Measurements from ENCODE around the gene AHI1. TPM values are rescaled to one million over a fixed set of nuclear protein-coding genes. Genes with fewer than 3 reads are reported as not detected.
"Not testable (repeated sequence)": the region's sequence is repeated elsewhere in the genome, so short reads cannot be mapped to it uniquely, and the experiment has no call there.

AHI1 gene
- total RNA-seq, 1 donor from 2014 or later = 30.7 TPM

- no peak for DNase-seq (ENCODE audit: low spot score)
Measured at GRCh38 chr6:135397172-135397952, 100.2 kb downstream of the AHI1 start.

- no peak for DNase-seq (ENCODE audit: low spot score)
Measured at GRCh38 chr6:135395136-135395535, 102.4 kb downstream of the AHI1 start.

DNA sequence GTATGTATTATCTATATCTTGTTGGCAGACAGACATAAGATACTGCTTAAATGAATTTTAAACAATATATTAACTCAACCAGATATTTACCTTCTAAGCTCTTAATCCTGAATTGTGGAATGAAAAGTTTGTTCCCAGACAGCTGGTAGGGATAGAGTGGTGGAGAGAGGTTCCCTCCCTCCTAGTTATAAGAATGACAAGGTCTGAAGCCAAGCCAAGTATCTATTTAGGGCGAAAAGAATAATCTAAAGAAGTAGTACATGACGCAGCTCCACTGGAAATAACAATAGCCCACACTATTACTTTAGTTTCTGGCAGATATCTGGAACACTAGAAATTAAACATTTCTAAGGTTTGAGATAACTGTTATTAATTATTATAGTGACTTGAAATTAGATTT lies 104.3 kb downstream of the AHI1 start:
- no peak for DNase-seq (ENCODE audit: low spot score)

GRCh38 chr6:135390458-135390857 lies 107.1 kb downstream of the AHI1 start:
- no peak for DNase-seq (ENCODE audit: low spot score)

GRCh38 chr6:135385299-135385698 lies 112.2 kb downstream of the AHI1 start:
- no peak for DNase-seq (ENCODE audit: low spot score)

- DNase-seq (ENCODE audit: low spot score) = no peak
Measured at GRCh38 chr6:135383766-135384165, 113.8 kb downstream of the AHI1 start.

DNA sequence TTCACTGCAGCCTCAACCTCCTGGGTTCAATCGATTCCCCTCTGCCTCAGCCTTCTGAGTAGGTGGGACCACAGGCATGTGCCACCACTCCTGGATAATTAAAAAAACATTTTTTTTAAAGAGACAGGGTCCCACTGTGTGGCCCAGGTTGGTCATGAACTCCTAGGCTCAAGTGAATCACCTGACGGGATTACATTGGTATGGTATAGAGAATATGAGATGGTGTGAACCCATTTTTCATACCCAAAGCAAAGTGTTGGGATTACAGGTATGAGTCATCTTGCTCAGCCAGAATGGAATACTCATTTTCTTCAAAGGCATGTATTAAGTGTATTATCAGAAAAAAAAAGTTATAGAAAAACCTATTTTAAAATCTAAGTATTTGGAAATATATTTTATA lies 114.2 kb downstream of the AHI1 start:
- no peak for DNase-seq (ENCODE audit: low spot score)

- no peak for DNase-seq (ENCODE audit: low spot score)
Measured at GRCh38 chr6:135382182-135382628, 115.3 kb downstream of the AHI1 start.

GRCh38 chr6:135380793-135381192 lies 116.7 kb downstream of the AHI1 start:
- DNase-seq (ENCODE audit: low spot score) = no peak

DNA sequence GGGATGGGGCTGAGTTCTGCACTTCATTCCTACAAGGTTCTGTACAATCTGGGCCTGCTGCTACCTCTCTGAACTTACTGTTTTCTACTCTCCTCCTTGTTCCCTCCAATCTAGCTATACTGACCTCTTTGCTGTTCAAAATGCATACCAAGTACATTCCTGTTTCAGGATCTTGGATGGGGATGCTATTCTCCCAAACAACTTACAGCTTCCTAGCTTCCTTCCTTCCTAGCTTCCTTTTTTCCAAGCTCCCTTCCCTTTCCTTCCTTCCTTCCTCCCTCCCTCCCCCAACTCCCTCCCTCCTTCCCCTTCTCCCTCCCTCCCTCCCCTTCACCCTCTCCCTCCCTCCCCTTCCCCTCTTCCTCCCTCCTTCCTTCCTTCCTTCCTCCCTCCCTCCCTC lies 117.9 kb downstream of the AHI1 start:
- DNase-seq (ENCODE audit: low spot score) = no peak

GRCh38 chr6:135372758-135373157 lies 124.8 kb downstream of the AHI1 start:
- no peak for DNase-seq (ENCODE audit: low spot score)

GRCh38 chr6:135363622-135364021 lies 133.9 kb downstream of the AHI1 start:
- not testable (repeated sequence) for DNase-seq (ENCODE audit: low spot score)

DNA sequence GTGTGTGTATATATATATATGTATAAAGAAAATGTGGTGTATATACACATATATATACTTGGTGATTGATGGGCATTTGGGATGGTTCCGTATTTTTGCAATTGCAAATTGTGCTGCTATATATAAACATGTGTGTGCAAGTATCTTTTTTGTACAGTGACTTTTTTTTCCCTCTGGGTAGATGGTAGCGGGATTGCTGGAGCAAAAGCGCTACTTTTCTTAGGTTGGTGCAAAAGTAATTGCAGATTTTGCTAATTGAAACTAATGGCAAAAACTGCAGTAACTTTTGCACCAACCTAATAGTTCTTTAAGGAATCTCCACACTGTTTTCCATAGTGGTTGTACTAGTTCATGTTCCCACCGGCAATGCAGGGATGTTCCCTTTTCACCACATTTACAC lies 135.4 kb downstream of the AHI1 start:
- DNase-seq (ENCODE audit: low spot score) = no peak

DNA sequence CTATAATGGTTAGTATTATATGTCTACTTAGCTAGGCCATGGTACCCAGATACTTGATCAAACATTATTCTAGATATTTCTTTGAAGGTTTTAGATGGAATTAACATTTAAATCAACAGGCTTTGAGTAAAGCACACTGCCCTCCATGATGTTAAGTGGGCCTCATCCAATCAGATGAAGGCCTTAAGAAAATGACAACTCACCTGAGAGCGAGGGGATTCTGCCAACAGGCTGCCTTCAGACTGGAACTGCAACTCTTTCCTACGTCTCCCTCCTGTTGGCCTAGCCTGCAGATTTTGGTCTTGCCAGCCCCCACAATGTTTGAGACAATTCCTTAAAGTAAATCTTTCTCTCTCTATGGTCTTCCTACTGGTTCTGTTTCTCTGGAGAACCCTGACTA lies 137.3 kb downstream of the AHI1 start:
- no peak for DNase-seq (ENCODE audit: low spot score)

- no peak for DNase-seq (ENCODE audit: low spot score)
Measured at GRCh38 chr6:135358985-135359384, 138.6 kb downstream of the AHI1 start.

DNA sequence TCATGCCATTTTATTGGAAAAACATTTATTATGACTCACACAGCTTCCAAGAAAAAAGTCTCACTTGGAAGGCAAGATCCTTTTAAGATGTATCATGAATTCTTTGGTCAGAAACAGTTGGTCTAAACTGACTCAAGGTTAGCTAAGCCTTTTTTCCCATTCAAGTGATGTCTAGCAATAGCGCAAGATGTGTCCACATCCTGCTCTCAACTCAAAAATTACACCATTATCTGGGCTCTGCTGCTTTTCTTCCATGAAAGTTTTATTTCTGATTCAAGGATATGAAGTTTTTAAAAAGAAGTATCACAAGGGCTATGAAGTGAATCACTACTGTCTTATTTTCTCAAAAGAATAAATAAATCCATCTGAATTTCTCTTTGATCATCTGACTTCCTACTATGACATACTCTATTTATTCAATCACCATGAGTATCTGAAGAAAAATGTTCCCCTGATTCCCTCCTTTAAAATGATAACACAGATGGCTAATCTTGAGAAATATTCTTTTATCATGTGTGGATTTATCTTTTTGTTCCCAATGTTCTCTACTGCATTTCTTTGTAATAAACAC lies 139.2 kb downstream of the AHI1 start:
- DNase-seq (ENCODE audit: low spot score) = no peak

- DNase-seq (ENCODE audit: low spot score) = no peak
Measured at GRCh38 chr6:135354407-135354806, 143.1 kb downstream of the AHI1 start.

- DNase-seq (ENCODE audit: low spot score) = no peak
Measured at GRCh38 chr6:135353113-135353512, 144.4 kb downstream of the AHI1 start.

GRCh38 chr6:135351635-135352034 lies 145.9 kb downstream of the AHI1 start:
- DNase-seq (ENCODE audit: low spot score) = no peak

DNA sequence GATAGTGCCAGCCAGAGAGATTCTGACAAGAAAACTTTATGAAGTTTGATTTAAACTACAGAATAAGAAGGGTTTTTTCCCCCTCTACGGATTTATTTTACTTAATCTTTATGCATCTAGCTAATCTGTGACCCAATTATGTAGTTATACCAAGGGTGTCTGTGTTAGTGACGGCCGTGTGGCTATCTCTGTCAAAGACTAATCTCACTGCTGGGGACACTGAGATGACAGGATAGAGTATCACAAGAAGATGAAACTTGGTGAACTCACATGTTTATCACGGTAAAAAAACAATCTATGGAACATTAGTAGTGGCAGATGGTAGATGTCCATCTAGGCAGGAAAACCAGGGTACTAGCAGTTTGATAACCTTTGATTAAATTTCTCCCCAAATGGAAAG lies 149.7 kb downstream of the AHI1 start:
- no peak for DNase-seq (ENCODE audit: low spot score)

DNA sequence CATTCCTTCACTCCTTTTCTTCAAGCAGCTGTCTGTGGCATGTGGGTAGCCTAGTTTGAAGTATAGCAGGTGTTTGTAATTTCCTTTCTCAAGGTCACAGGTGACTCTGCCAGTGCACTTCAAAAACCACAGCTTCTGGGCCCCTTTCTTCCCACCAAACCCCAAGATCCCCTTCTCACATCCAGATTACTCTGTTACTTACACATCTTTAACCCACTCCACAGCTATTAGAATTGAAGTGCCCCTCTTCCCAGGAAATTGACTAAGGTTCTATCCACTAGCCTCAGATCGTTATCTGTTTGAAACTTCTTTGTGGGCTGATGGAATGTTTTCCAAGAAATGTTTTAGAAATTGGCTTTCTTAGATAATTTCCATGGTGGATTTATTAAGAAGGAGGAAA lies 150.8 kb downstream of the AHI1 start:
- no peak for DNase-seq (ENCODE audit: low spot score)

GRCh38 chr6:135344526-135344925 lies 153.0 kb downstream of the AHI1 start:
- DNase-seq (ENCODE audit: low spot score) = no peak

DNA sequence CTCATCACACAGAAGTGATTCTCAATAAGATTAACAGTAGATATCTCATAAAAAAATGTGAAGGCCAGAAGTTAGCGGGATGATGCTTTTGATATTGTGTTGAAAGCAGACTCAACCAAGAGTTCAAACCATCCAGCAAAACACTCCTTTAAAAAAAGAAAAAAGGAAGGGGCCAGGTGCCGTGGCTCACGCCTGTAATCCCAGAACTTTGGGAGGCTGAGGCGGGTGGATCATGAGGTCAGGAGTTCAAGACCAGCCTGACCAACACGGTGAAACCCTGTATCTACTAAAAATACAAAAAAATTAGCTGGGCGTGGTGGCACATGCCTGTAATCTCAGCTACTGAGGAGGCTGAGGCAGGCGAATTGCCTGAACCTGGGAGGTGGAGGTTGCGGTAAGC lies 157.6 kb downstream of the AHI1 start:
- not testable (repeated sequence) for DNase-seq (ENCODE audit: low spot score)

Measured in mesenteric fat pad (tissue), 1 donor.